SK-N-MC (cell line): ENCODE measurements around the gene MYL2.

Experiments used
- EZH2 ChIP-seq: fragments of 200-600 bp; sonication (generic); IDR thresholded peaks from one replicate; pipeline ENCODE4 v1.6.1; 2017; ENCODE audit warnings: antibody characterized with exemption
- POLR2AphosphoS5 ChIP-seq: IDR thresholded peaks from 2 replicates; pipeline ENCODE4 v1.6.1; 2012; ENCODE audit warnings: mild to moderate bottlenecking, low read depth, low read length, borderline replicate concordance

GRCh38 chr12:110874351-110874750, 46.0 kb downstream of the MYL2 start:
- TF ChIP-seq POLR2AphosphoS5: no peak
- TF ChIP-seq EZH2: no peak
